Measurements from ENCODE around the gene PRKN.

Gene PRKN

DNA sequence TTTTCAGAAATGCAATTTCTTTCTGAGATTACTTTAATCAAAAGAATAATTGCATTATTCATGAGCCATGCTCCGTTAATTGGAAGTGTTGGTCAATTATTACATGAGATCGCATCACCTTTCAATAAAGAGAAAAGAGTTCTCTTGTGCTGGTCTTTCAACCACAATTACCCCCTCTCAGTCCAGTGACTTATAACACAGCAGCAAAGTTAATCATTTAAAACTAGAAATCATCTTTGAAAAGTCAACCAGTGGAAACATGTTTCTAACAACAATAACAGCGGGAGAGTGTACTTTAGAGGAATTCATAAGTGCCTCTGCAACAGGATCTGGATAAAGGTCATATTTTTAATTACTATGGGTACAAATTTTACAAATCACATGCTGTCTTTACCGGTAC lies 1069.4 kb downstream of the PRKN start:
- no peak for DNase-seq (ENCODE audit: low read depth)

DNA sequence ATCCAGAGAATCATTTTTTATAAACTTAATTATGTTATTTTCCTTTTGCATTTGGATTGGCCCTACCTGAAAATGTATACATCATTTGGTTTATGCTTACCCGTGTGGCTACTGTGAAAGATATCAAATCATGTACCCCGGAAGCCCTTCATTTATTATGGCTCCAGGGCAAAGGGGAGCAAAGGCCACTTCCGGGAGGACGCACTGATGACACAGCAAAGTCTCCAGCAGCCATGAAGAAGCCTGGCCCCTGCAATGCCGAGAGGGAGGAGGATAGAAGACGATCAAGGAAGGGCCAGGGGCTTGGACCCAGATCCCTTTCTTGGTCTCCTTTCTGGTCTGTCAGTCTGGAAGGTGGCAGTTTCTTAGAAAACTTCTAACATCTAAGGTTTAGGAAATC lies 1073.4 kb downstream of the PRKN start:
- DNase-seq (ENCODE audit: low read depth): no peak

DNA sequence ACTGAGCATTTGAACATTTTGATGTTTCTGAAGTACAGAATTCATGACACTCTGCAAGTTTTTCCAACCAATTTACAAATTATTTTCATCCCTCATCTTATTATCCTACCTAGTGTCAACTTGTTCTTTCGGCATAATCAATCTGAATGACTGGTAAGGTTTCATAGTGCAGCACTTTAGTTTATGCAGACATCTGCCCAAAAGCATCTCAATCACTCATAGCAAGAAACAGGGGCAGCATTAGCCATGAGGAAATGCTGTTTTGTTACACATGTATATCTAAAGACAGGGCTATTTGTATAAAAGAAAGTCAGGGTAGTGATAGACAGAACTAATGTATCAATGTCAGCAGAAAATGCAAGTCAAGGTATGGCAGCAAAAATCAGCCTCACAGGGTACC lies 1075.6 kb downstream of the PRKN start:
- no peak for DNase-seq (ENCODE audit: low read depth)

DNA sequence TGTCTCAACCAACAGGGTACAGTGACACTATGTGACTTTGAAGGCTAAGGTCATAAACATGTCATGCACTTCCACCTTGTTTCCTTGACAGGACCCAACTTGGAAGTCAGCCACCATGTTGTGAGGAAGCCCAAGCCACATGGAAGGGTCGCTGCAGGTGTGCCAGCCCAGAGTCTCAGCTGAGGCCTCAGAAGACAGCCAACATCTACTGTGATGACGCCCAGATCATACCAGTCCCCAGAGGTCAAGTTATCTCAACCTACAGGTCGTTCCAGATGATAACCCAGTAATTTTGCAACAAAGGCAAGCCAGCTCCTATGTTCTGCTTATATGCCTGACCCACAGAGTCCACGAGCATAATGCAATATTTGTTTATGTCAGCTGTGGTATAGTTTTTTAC lies 1077.7 kb downstream of the PRKN start:
- DNase-seq (ENCODE audit: low read depth): no peak

- no peak for DNase-seq (ENCODE audit: low read depth)
Observed at GRCh38 chr6:161649068-161649467, 1078.5 kb downstream of the PRKN start.

- DNase-seq (ENCODE audit: low read depth): no peak
Observed at GRCh38 chr6:161647234-161647633, 1080.3 kb downstream of the PRKN start.

GRCh38 chr6:161644521-161644920 lies 1083.0 kb downstream of the PRKN start:
- DNase-seq (ENCODE audit: low read depth): no peak

- DNase-seq (ENCODE audit: low read depth): no peak
Observed at GRCh38 chr6:161641175-161641574, 1086.4 kb downstream of the PRKN start.

GRCh38 chr6:161639772-161640171 lies 1087.8 kb downstream of the PRKN start:
- DNase-seq (ENCODE audit: low read depth): no peak

- DNase-seq (ENCODE audit: low read depth): no peak
Observed at GRCh38 chr6:161637658-161638057, 1089.9 kb downstream of the PRKN start.

- DNase-seq (ENCODE audit: low read depth): no peak
Observed at GRCh38 chr6:161636882-161637430, 1090.6 kb downstream of the PRKN start.

GRCh38 chr6:161635975-161636374 lies 1091.6 kb downstream of the PRKN start:
- no peak for DNase-seq (ENCODE audit: low read depth)

- no peak for DNase-seq (ENCODE audit: low read depth)
Observed at GRCh38 chr6:161634916-161635315, 1092.7 kb downstream of the PRKN start.

DNA sequence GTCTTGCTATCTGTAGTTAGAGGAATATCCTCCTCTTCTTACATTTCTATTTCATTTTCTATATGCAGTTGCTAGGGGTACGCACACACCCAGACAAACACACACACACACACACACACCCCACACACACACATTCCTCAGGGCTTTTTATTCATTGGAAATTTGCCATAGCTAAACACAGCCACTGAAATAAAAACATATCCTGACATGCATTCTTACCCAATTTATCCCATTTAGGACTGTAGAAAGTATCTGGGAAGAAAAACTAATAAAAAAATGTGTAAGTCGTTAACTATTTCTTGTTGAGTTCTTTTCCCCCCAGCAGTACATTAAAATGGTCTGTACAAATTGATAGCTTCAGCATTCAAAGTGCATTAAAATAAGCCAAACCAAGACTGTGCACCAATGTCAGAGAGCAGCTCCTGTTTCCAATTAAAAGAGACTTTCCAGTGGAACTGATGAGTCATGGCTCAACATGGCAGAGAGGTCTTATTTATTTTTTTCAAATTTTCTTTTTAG lies 1095.8 kb downstream of the PRKN start:
- DNase-seq (ENCODE audit: low read depth): no peak

DNA sequence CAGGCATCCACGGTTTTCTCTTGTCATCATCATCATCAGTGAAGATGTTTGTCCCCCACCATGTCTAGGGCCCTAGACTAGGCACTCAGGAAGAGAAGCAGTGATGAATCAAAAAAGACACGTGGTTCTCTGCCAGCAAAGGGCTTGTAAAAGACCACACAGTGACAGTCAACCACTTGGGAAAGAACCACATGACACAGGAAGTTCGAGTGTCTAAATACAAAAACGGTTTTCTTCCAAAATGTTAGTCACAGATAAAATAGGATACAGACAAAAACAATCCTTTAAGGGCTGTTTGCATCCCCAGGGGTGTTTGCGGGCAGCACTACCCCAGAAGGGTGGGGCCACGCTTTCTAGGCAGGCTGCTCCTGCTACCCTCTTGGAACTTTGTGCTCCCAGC lies 1096.9 kb downstream of the PRKN start:
- no peak for DNase-seq (ENCODE audit: low read depth)

GRCh38 chr6:161626132-161626676 lies 1101.4 kb downstream of the PRKN start:
- DNase-seq (ENCODE audit: low read depth): no peak

GRCh38 chr6:161624111-161624510 lies 1103.5 kb downstream of the PRKN start:
- DNase-seq (ENCODE audit: low read depth): no peak

DNA sequence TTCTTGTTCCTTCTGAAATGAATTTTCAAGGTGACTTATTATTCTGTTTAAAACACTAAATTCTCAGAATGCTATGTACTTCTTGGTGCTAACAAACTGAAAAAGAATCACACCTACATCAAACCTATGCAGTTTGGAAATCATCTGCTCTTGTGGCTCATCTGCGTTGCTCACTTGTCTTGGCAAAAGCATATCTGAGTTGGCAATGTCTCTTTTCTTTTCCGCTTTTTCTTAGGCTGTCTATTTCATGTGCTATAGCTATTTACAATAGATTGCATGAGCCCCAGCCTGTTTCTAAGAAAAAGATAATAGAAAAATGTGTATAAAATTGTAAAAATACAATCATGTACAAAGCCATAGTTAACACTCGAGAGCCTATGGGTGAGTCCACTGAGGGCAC lies 1104.8 kb downstream of the PRKN start:
- no peak for DNase-seq (ENCODE audit: low read depth)

GRCh38 chr6:161618831-161619454 lies 1108.6 kb downstream of the PRKN start:
- DNase-seq (ENCODE audit: low read depth): peak; percentile 1

GRCh38 chr6:161613711-161614110 lies 1113.9 kb downstream of the PRKN start:
- no peak for DNase-seq (ENCODE audit: low read depth)

DNA sequence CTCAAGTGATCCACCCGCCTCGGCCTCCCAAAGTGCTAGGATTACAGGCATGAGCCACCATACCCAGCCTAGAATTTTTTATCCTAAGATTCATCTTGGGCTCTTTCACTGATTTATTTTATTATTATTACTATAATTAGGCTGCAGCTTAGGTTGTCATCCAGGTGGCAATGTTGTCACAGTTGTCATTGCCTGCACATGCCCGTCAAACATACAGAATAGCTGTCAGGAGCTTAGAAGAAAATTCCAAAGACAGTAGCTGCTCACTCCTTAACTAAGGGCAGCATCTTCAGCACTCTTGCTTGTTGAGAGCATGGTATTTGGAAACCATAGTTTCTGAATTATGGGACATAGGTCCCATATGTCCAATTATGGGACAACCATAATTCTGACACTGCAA lies 1118.8 kb downstream of the PRKN start:
- DNase-seq (ENCODE audit: low read depth): no peak

GRCh38 chr6:161607696-161608297 lies 1119.8 kb downstream of the PRKN start:
- DNase-seq (ENCODE audit: low read depth): no peak

GRCh38 chr6:161602359-161602758 lies 1125.2 kb downstream of the PRKN start:
- no peak for DNase-seq (ENCODE audit: low read depth)

Measured in CMK (cell line).